ENCODE data around the gene FLT4. TPM values are rescaled to one million over a fixed set of nuclear protein-coding genes. Genes with fewer than 3 reads are reported as not detected.

Gene FLT4
- 0.03 and 0.33 TPM in 2 replicates for total RNA-seq

DNA sequence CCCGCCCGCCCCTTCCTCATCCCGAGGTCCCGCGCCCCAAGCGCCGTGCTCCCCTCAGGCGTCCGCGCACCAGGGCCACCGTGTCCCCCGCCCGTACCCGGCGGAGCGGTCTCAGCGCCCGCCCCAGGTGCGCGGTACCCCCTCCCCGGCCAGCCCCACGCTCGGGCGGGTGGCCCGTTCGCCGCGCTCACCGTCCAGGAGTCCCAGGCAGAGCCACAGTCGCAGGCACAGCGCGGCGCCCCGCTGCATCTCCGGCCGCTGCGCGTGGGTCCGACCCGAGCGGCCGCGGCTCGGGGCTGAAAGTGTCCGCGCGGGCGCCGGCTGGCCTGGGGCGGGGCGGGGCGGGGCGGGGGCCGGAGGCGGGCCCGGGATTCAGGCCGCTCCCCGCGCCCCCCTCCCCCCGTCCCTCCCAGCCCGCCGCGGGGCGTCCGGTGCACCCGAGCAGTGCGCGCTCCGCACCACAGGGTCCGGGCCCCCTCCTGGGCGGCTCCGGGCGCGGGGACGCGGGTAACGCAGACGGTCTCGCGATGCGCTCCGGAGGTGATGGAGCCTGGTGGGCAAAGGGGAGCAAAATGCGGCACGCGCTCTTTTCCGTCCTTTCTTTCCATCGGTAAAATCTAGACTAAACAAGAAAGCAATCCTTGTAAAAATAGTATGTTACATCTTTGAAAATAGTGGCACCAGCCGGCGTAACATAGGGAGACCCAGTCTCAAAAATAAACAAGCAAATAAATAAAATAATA, at the start of gene FLT4:
Gene FLT4 (minus strand): TSS at position 304 of the 743 bp plus-strand sequence. CDS start 55 bp downstream, at position 249.

DNA sequence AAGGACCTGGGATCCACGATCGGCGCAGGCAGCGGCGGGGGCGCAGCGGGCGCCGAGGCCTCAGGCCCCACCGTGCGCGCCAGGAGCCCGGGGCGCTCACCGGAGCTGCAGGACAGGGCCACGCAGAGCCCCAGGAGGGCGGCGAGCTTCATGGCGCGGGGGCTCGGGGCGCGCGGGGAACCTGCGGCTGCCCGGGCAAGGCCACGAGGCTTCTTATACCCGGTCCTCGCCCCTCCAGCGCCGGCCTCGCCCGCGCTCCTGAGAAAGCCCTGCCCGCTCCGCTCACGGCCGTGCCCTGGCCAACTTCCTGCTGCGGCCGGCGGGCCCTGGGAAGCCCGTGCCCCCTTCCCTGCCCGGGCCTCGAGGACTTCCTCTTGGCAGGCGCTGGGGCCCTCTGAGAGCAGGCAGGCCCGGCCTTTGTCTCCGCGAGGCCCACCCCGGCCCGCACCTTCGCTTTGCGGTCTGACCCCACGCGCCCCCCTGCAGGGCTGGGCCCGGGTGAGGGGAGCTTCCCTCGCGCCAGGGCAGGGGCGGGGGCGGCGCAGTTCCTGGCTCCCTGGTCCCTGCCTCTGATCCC, 58.0 kb downstream of the FLT4 start, which contains the start of gene SCGB3A1:
Gene SCGB3A1 (minus strand): TSS at position 189 of the 577 bp plus-strand sequence. CDS start 37 bp downstream, at position 152.

Other genes with a start within 250 kb of the FLT4 start
- gene CNOT6, start 155.2 kb downstream of the FLT4 start, total RNA-seq: 15.8 and 19.7 TPM in 2 replicates
- gene SCGB3A1, start 58.1 kb downstream of the FLT4 start, total RNA-seq: not detected in 2 replicates
- gene OR2Y1, start 90.5 kb upstream of the FLT4 start, total RNA-seq: not detected in 2 replicates
- gene MGAT1, start 153.2 kb upstream of the FLT4 start, total RNA-seq: 103 and 115 TPM in 2 replicates
- gene ZFP62, start 211.7 kb upstream of the FLT4 start, total RNA-seq: 17.4 and 17.5 TPM in 2 replicates
- gene BTNL8, start 249.6 kb upstream of the FLT4 start, total RNA-seq: not detected in 2 replicates